ENCODE measurements around the gene IRF1. TPM values are rescaled to one million over a fixed set of nuclear protein-coding genes. Genes with fewer than 3 reads are reported as not detected.

The IRF1 gene
- total RNA-seq, 5 donors from 2014 or later (not counting 1 experiment from before 2014, with no cell fraction given), result 167 to 859 (median 252) TPM

DNA sequence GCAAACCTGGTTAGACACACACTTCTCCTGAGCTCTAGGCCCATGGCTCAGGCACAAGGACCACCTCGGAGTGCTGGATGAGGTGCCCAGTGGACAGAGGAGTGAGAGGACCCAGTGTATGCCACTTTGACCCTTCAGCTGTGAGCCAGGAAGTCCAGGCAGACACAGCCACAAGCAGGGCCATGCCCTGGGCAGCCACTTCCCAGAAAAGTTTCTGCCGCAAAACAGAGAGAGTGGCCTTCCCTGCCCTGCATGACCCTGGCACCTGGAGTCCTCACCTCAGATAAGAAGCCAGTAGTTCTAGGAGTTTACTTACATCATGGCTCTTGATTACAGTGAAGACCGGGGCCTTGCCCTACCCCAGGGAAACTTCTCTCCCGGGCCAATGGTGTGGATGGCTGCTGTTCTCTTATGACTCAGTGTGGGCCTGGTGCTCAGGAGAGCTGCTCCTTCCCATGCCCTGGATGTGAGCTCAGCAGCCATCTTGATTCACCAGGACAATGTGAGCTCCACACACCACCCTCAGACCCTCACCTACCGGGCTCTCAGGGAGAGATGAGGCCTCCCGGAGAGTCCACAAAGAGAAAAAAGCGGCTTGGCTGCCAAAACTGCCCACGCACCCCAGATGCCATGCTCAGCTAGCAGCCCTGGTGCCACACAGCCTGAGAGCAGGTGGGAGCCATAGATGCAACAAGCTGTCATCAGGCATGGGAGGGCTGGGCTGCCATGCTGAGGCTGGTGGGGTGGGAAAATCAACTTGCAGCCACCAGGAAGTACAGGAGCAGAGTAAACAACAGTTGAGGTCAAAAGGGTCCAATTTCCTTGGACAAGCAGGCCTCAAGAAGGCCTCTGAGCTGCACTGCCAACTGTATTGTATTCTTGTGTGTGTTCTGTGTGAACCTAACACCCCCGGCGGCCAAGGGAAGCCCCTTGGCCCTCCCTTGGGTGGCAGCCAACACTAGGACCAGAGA, 11.7 kb upstream of the IRF1 start:
- H3K36me3 ChIP-seq (ENCODE audit: control insufficient read depth in 2 of 2, extremely low read depth in 1 of 2, insufficient read depth in 1 of 2, low read length in 1 of 2), result no peaks in the 10 kb centered on the region
- no peak overlapping the region for H3K27ac ChIP-seq (ENCODE audit: low read length)
- Mint-ChIP-seq H3K36me3 (no peaks in the 10 kb centered on the region), H3K4me3 (no peak overlapping the region), H3K4me1 (peaks cover 28 to 37% (median 32%) of the 10 kb centered on the region in 3 donors), H3K27me3 (peaks cover 0 to 10% of the 10 kb centered on the region in 2 donors), H3K27ac (no peak overlapping the region), H3K9me3 (no peaks in the 10 kb centered on the region)
- WGBS (ENCODE audit: insufficient coverage), result 92% methylated on average over 9 of the region's 10 CpGs
- CTCF ChIA-PET, result interaction anchor here (0.5 to 5.0 kb wide), 9 partner anchors 9 to 316 kb away, joined by 3 to 63 read pairs (median 3); partner anchors contain the start of gene IRF1 (in 1 of the 2)
- no peaks in the 10 kb centered on the region for H3K9me3 ChIP-seq
- DNase-seq (no peak), ATAC-seq (replicated peaks in 1 of 4) (no peak)
- POLR2A ChIA-PET, result no interaction called here
- no peak overlapping the region for H3K4me3 ChIP-seq (ENCODE audit: control insufficient read depth in 1 of 2, extremely low read depth in 1 of 2, low read length in 1 of 2)
- H3K4me1 ChIP-seq (ENCODE audit: control insufficient read depth in 1 of 2, extremely low read depth in 1 of 2, insufficient read depth in 2 of 2, low read length in 2 of 2), result peaks cover 0 to 43% of the 10 kb centered on the region in 2 experiments
- no peaks in the 10 kb centered on the region for H3K27me3 ChIP-seq (replicated peaks in 1 of 2; ENCODE audit: control insufficient read depth in 2 of 2, extremely low read depth in 1 of 2, insufficient read depth in 2 of 2, low read length in 1 of 2)

- Histone ChIP-seq H3K36me3 (ENCODE audit: control insufficient read depth in 2 of 2, extremely low read depth in 1 of 2, insufficient read depth in 1 of 2, low read length in 1 of 2) (no peaks in the 10 kb centered on the region), H3K4me3 (ENCODE audit: control insufficient read depth in 1 of 2, extremely low read depth in 1 of 2, low read length in 1 of 2) (no peak overlapping the region), H3K27me3 (replicated peaks in 1 of 2; ENCODE audit: control insufficient read depth in 2 of 2, extremely low read depth in 1 of 2, insufficient read depth in 2 of 2, low read length in 1 of 2) (no peaks in the 10 kb centered on the region), H3K4me1 (ENCODE audit: control insufficient read depth in 1 of 2, extremely low read depth in 1 of 2, insufficient read depth in 2 of 2, low read length in 2 of 2) (peaks cover 0 to 47% of the 10 kb centered on the region in 2 experiments), H3K27ac (ENCODE audit: low read length) (no peak overlapping the region), H3K9me3 (no peaks in the 10 kb centered on the region)
- Mint-ChIP-seq H3K4me3 (no peak overlapping the region), H3K27me3 (peaks cover 0 to 7% of the 10 kb centered on the region in 2 donors), H3K36me3 (no peaks in the 10 kb centered on the region), H3K9me3 (no peaks in the 10 kb centered on the region), H3K27ac (no peak overlapping the region), H3K4me1 (peaks cover 30 to 39% (median 34%) of the 10 kb centered on the region in 3 donors)
- DNase-seq, result no peak
- no peak for ATAC-seq (replicated peaks in 1 of 4)
- CTCF ChIA-PET, result interaction anchor here (0.7 to 5.0 kb wide), 15 partner anchors 10 to 263 kb away, joined by 3 to 72 read pairs (median 6); partner anchors contain the start of gene IRF1 (in 1 of the 2)
- 90% methylated on average over 4 of the region's 4 CpGs for WGBS (ENCODE audit: insufficient coverage)
- POLR2A ChIA-PET, result no interaction called here
These were observed 11.0 kb upstream of the IRF1 start for GRCh38 chr5:132501629-132501956.

DNA sequence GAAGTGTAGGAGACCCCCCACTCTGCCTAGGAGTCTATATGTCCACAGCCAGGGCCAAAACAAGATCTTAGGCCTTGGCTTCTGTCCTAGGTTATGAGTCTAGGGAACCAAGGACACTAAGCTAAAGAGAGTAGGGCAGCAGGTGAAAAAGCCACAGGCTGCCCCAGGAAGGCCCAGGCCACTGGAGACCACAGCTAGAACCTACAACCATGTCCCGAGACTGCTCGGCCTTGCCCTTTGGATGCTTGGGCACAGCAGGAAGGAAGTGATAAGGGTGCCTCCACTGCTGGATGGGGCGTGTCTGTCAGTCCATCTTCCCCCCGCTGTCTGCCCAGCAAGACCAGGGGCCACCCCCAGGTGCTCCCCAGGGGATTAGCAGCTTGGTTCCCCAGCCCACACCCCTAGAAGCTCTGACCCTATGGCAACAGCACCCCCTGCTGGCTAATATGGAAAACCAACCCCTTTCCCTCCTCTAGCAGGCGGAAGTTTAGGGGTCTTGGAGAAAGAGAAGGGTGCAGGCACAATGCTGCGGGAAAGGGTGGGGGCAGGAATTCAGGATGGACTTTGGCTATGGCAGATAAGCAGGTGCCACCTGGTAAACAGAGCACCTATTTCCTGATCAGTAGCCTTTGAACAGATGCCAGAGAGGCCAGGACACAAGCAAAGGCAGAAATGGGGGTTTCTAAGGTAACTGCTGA, 10.5 kb upstream of the IRF1 start:
- H3K4me1 ChIP-seq (ENCODE audit: control insufficient read depth in 1 of 2, extremely low read depth in 1 of 2, insufficient read depth in 2 of 2, low read length in 2 of 2), result peaks cover 0 to 47% of the 10 kb centered on the region in 2 experiments
- peak overlapping the region; percentile 77 to 99 for H3K27ac Mint-ChIP-seq
- POLR2A ChIA-PET, result interaction anchor here (0.7 to 0.8 kb wide), 5 partner anchors 10 to 1611 kb away, joined by 3 to 8 read pairs (median 3); partner anchors contain the start of gene IRF1 (in 2 of the 2)
- no peaks in the 10 kb centered on the region for H3K9me3 Mint-ChIP-seq
- H3K4me3 Mint-ChIP-seq, result no peak overlapping the region
- peak overlapping the region; percentile 92 for H3K27ac ChIP-seq (ENCODE audit: low read length)
- no peaks in the 10 kb centered on the region for H3K27me3 ChIP-seq (replicated peaks in 1 of 2; ENCODE audit: control insufficient read depth in 2 of 2, extremely low read depth in 1 of 2, insufficient read depth in 2 of 2, low read length in 1 of 2)
- ATAC-seq (replicated peaks in 1 of 4), result peak; percentile 23 to 45 (median 30)
- no peaks in the 10 kb centered on the region for H3K9me3 ChIP-seq
- no peak overlapping the region for H3K4me3 ChIP-seq (ENCODE audit: control insufficient read depth in 1 of 2, extremely low read depth in 1 of 2, low read length in 1 of 2)
- no peaks in the 10 kb centered on the region for H3K36me3 ChIP-seq (ENCODE audit: control insufficient read depth in 2 of 2, extremely low read depth in 1 of 2, insufficient read depth in 1 of 2, low read length in 1 of 2)
- peaks cover 30 to 39% (median 37%) of the 10 kb centered on the region in 3 donors for H3K4me1 Mint-ChIP-seq
- 45% methylated on average over 4 of the region's 6 CpGs for WGBS (ENCODE audit: insufficient coverage)
- peaks cover 0 to 3% of the 10 kb centered on the region in 2 donors for H3K27me3 Mint-ChIP-seq
- CTCF ChIA-PET, result interaction anchor here (0.6 to 5.0 kb wide), 35 partner anchors 8 to 729 kb away, joined by 3 to 72 read pairs (median 4); partner anchors contain the start of genes IRF1 (in 1 of the 2) and SLC22A5 (in 1 of the 2)
- DNase-seq, result peak in 34 of 35 experiments; percentile 51 to 91 (median 70)
- no peaks in the 10 kb centered on the region for H3K36me3 Mint-ChIP-seq

DNA sequence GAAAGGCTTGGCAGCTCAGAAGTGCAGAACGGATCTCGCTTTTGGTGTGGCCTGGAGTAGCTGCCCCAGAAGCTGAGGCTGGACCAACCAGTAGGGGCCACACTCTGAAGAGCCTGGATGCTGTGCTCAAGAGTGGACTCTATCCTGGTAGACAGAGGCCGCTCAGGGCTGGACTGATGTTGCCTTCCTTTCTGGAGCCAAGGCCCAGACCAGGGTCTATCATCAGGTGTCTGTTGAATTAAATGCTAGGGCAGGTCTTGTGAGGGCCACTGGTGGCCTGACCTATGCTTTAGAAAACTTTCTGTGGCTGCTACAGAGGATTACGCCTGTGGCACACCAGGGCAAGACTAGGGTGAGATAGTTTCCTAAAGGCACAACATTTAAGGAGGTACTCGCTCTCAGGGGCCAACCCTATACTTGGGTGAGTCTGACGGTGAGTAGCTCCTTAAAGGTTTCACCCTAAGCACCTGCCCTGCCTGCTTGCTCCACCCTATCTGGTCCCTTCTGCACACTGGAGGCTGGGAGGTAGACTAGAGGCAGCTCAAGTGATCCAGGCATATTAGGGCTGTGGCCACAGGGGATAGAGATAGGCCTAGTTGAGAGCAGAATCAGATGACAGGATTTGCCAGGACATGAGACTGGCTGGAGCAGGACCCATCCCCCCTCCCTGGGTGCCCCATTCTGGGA, 9.8 kb upstream of the IRF1 start:
- H3K27ac ChIP-seq (ENCODE audit: low read length), result peak overlapping the region; percentile 92
- H3K4me1 ChIP-seq (ENCODE audit: control insufficient read depth in 1 of 2, extremely low read depth in 1 of 2, insufficient read depth in 2 of 2, low read length in 2 of 2), result peaks cover under 1 to 53% of the 10 kb centered on the region in 2 experiments
- DNase-seq, result no peak
- H3K36me3 ChIP-seq (ENCODE audit: control insufficient read depth in 2 of 2, extremely low read depth in 1 of 2, insufficient read depth in 1 of 2, low read length in 1 of 2), result no peaks in the 10 kb centered on the region
- no peak for ATAC-seq (replicated peaks in 1 of 4)
- H3K4me1 Mint-ChIP-seq, result peaks cover 31 to 42% (median 40%) of the 10 kb centered on the region in 3 donors
- no peaks in the 10 kb centered on the region for H3K27me3 ChIP-seq (replicated peaks in 1 of 2; ENCODE audit: control insufficient read depth in 2 of 2, extremely low read depth in 1 of 2, insufficient read depth in 2 of 2, low read length in 1 of 2)
- ChIA-PET POLR2A (interaction anchor here (0.6 to 1.3 kb wide), 7 partner anchors 10 to 1611 kb away, joined by 3 to 8 read pairs (median 4); partner anchors contain the start of gene IRF1 (in 2 of the 2)), CTCF (interaction anchor here (0.6 to 5.0 kb wide), 33 partner anchors 9 to 728 kb away, joined by 3 to 72 read pairs (median 4); partner anchors contain the start of genes IRF1 (in 1 of the 2) and SLC22A5 (in 1 of the 2))
- no peak overlapping the region for H3K4me3 ChIP-seq (ENCODE audit: control insufficient read depth in 1 of 2, extremely low read depth in 1 of 2, low read length in 1 of 2)
- H3K27ac Mint-ChIP-seq, result peak overlapping the region; percentile 77 to 99
- H3K4me3 Mint-ChIP-seq, result no peak overlapping the region
- H3K27me3 Mint-ChIP-seq, result no peaks in the 10 kb centered on the region
- 97% methylated on average over 5 of the region's 6 CpGs for WGBS (ENCODE audit: insufficient coverage)
- no peaks in the 10 kb centered on the region for H3K9me3 ChIP-seq
- H3K9me3 Mint-ChIP-seq, result no peaks in the 10 kb centered on the region
- no peaks in the 10 kb centered on the region for H3K36me3 Mint-ChIP-seq

DNA sequence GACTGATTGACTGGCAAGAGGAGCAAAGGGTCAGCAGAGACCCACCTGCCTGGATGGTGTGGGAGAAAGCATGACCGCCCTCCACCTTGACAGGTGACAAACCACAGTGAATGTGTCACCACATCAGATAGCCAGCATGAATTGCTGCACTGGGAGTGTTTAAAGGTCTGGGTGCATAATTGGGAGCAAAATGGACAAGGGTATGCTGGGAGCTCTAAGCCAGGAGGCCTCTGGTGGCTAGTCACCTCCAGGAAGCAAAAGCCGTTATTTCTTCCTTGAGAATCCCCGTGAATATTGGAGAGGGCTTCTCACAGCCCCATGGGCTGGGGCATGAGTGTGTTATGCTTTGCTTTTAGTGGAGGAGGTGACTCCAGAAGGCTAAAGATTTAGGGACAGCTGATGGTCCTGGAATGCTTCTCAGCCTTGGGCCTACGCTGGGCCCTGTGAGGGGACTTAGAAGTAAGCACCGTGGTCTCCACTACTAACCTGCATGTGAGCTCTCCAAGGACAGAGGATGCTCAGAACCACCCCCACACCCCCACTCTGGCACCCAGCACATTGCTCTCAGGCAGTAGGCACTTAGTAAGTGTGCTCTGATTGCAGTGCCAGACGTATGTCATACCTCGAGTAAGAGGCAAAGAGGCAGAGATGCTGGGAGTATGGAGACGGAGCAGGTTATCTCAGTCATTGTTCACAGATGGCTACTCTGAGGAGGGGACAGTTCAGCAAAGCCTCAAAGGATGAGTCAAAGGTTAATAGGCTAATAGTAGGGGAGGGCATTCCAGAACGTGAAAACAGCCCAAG, 9.1 kb upstream of the IRF1 start:
- peaks cover 39 to 49% (median 47%) of the 10 kb centered on the region in 3 donors for H3K4me1 Mint-ChIP-seq
- no peak for ATAC-seq (replicated peaks in 1 of 4)
- Histone ChIP-seq H3K36me3 (ENCODE audit: control insufficient read depth in 2 of 2, extremely low read depth in 1 of 2, insufficient read depth in 1 of 2, low read length in 1 of 2) (no peaks in the 10 kb centered on the region), H3K27ac (ENCODE audit: low read length) (peak overlapping the region; percentile 92), H3K4me1 (ENCODE audit: control insufficient read depth in 1 of 2, extremely low read depth in 1 of 2, insufficient read depth in 2 of 2, low read length in 2 of 2) (peaks cover 8 to 60% of the 10 kb centered on the region in 2 experiments), H3K9me3 (no peaks in the 10 kb centered on the region), H3K27me3 (replicated peaks in 1 of 2; ENCODE audit: control insufficient read depth in 2 of 2, extremely low read depth in 1 of 2, insufficient read depth in 2 of 2, low read length in 1 of 2) (no peaks in the 10 kb centered on the region), H3K4me3 (ENCODE audit: control insufficient read depth in 1 of 2, extremely low read depth in 1 of 2, low read length in 1 of 2) (no peak overlapping the region)
- no peaks in the 10 kb centered on the region for H3K9me3 Mint-ChIP-seq
- POLR2A ChIA-PET, result interaction anchor here (0.6 to 1.3 kb wide), 2 partner anchors 9 to 326 kb away, joined by 4 to 5 read pairs; partner anchors contain the start of gene IRF1 (in 1 of the 2)
- peak overlapping the region; percentile 77 to 99 for H3K27ac Mint-ChIP-seq
- 47% methylated on average over 4 of the region's 9 CpGs for WGBS (ENCODE audit: insufficient coverage)
- no peak overlapping the region for H3K4me3 Mint-ChIP-seq
- CTCF ChIA-PET, result interaction anchor here (0.9 to 5.0 kb wide), 17 partner anchors 8 to 261 kb away, joined by 3 to 72 read pairs (median 5); partner anchors contain the start of genes IRF1 (in 1 of the 2) and SLC22A5 (in 1 of the 2)
- no peaks in the 10 kb centered on the region for H3K27me3 Mint-ChIP-seq
- DNase-seq, result no peak
- H3K36me3 Mint-ChIP-seq, result no peaks in the 10 kb centered on the region

Measured in T-cell (primary cell).